GM12864 (cell line): ENCODE results near the gene RHOF.

ENCODE experiments used
- DNase-seq: peaks from one replicate; pipeline ENCODE4 v3.0.0-alpha.2; 2011; ENCODE audit warnings: low read depth
- H3K4me3 ChIP-seq: 2 replicates; pipeline ENCODE4 v1.5.1; 2011; ENCODE audit warnings: mild to moderate bottlenecking, low read depth, low read length, control low read depth
- TF ChIP-seq, protein P1 (sequence below): IDR thresholded peaks from 2 replicates; pipeline ENCODE4 v1.5.1; 2011; ENCODE audit warnings: low read depth, mild to moderate bottlenecking, moderate library complexity, low read length, control low read depth, inconsistent platforms; ENCODE audit errors: missing control alignments

Gene RHOF

GRCh38 chr12:121738340-121738858 lies 55.1 kb downstream of the RHOF start:
- no peak overlapping the region for H3K4me3 ChIP-seq
- TF ChIP-seq, protein P1, sequence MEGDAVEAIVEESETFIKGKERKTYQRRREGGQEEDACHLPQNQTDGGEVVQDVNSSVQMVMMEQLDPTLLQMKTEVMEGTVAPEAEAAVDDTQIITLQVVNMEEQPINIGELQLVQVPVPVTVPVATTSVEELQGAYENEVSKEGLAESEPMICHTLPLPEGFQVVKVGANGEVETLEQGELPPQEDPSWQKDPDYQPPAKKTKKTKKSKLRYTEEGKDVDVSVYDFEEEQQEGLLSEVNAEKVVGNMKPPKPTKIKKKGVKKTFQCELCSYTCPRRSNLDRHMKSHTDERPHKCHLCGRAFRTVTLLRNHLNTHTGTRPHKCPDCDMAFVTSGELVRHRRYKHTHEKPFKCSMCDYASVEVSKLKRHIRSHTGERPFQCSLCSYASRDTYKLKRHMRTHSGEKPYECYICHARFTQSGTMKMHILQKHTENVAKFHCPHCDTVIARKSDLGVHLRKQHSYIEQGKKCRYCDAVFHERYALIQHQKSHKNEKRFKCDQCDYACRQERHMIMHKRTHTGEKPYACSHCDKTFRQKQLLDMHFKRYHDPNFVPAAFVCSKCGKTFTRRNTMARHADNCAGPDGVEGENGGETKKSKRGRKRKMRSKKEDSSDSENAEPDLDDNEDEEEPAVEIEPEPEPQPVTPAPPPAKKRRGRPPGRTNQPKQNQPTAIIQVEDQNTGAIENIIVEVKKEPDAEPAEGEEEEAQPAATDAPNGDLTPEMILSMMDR: no peak
- DNase-seq: no peak

DNA sequence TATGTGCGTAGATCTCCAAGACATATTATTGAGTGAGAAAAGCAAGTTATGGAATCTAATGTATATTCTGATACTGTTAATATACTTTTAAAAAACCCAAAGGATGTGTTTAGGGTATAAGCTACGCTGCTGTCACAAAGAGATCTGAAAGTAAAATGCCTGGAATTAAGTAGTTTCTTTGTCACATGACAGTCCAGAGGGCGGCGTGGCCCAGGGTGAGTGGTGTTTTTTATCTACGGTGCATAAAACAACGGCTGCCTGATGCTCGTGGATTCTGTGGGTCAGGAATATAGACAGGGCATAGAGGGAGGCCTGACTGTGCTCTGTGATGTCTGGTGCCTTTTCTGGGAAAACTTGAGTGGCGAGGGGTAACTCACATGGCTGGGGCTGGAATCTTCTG lies 59.6 kb downstream of the RHOF start:
- no peak for DNase-seq
- TF ChIP-seq, protein P1: no peak
- no peak overlapping the region for H3K4me3 ChIP-seq

- TF ChIP-seq, protein P1: no peak
- no peak overlapping the region for H3K4me3 ChIP-seq
- DNase-seq: no peak
Observed at GRCh38 chr12:121731473-121731872, 62.0 kb downstream of the RHOF start.

GRCh38 chr12:121729021-121729420 lies 64.5 kb downstream of the RHOF start:
- no peak for DNase-seq
- TF ChIP-seq, protein P1: no peak
- no peak overlapping the region for H3K4me3 ChIP-seq
